Measurements from ENCODE around the gene SND1. TPM values are rescaled to one million over a fixed set of nuclear protein-coding genes. Genes with fewer than 3 reads are reported as not detected.

The SND1 gene
- total RNA-seq, 1 experiment from 2014 or later, result 274 TPM

DNA sequence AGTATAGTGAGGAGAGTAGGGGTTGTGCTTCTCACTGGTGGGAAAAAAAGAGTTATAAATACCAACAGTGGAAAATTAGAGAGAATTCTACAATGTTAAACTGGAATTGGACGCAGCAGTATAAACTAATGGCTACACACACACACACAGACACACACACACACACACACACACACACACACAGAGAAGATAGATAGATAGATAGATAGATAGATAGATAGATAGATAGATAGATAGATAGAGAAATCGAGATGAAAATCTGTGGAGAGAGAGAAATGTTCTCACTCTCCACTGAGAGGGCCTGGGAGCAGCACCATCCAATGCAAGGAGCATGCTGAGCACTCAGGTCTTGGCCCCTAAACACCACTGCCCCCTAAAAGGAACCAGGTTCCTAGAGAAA is 479.1 kb downstream of the SND1 start:
- TF ChIP-seq, protein P1, sequence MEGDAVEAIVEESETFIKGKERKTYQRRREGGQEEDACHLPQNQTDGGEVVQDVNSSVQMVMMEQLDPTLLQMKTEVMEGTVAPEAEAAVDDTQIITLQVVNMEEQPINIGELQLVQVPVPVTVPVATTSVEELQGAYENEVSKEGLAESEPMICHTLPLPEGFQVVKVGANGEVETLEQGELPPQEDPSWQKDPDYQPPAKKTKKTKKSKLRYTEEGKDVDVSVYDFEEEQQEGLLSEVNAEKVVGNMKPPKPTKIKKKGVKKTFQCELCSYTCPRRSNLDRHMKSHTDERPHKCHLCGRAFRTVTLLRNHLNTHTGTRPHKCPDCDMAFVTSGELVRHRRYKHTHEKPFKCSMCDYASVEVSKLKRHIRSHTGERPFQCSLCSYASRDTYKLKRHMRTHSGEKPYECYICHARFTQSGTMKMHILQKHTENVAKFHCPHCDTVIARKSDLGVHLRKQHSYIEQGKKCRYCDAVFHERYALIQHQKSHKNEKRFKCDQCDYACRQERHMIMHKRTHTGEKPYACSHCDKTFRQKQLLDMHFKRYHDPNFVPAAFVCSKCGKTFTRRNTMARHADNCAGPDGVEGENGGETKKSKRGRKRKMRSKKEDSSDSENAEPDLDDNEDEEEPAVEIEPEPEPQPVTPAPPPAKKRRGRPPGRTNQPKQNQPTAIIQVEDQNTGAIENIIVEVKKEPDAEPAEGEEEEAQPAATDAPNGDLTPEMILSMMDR (IDR thresholded peaks at IDR 0.05; ENCODE audit: insufficient read depth in 1 of 2, low read depth in 1 of 2, low read length in 1 of 2, severe bottlenecking in 1 of 2, unreplicated experiment in 1 of 2), result no peak
- no peaks in the 10 kb centered on the region for H3K36me3 ChIP-seq (ENCODE audit: control insufficient read depth, insufficient read depth, low read length)
- POLR2A ChIA-PET, result no interaction called here
- no peaks in the 10 kb centered on the region for H3K4me1 Mint-ChIP-seq (ENCODE audit: low read depth, unreplicated experiment)
- no peaks in the 10 kb centered on the region for H3K9me3 ChIP-seq
- BruUV-seq (replicated peaks), result no TSS peak
- H3K4me3 Mint-ChIP-seq (ENCODE audit: unreplicated experiment), result no peak overlapping the region
- H3K27me3 ChIP-seq (replicated peaks; ENCODE audit: control insufficient read depth, insufficient read depth, low read length), result no peaks in the 10 kb centered on the region; the same call in 1 of the 2 replicates
- intact Hi-C loops (cut with micrococcal nuclease; ENCODE audit: unreplicated experiment), result no loop called here
- no peak overlapping the region for H3K4me3 ChIP-seq (ENCODE audit: low read depth, low read length)
- CTCF ChIA-PET, result no interaction called here
- DNase-seq, result no peak
- no peak overlapping the region for H3K27ac Mint-ChIP-seq (ENCODE audit: unreplicated experiment)
- peaks cover 23% of the 10 kb centered on the region for H3K27me3 Mint-ChIP-seq (ENCODE audit: insufficient read depth, unreplicated experiment)
- no peaks in the 10 kb centered on the region for H3K9me3 Mint-ChIP-seq (ENCODE audit: unreplicated experiment)
- peaks cover 5% of the 10 kb centered on the region for H3K36me3 Mint-ChIP-seq (ENCODE audit: insufficient read depth, unreplicated experiment)
- H3K4me1 ChIP-seq, result peaks cover under 1% of the 10 kb centered on the region; the same call in 1 of the 2 replicates

DNA sequence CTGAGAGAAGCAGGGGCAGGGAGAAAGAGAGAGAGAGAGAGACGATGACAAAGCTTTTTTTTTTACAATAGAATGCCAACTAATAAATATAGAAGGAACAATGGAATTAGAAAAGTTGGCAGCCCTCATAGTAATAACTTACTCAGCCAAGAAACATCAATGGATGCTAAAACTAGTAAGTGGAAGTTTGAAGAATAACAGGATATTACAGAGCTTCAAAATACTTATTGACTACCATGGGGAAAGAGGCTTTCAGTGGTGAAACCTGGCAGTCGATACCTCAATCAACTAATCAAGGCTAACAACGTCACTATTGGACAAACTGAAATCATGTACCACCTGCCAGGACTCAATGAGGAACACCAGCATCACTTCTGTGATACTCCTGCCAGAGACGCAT is 479.7 kb downstream of the SND1 start:
- CTCF ChIA-PET, result no interaction called here
- Histone ChIP-seq H3K4me1 (peaks cover 4% of the 10 kb centered on the region; the same call in 1 of the 2 replicates), H3K9me3 (no peaks in the 10 kb centered on the region), H3K36me3 (ENCODE audit: control insufficient read depth, insufficient read depth, low read length) (no peaks in the 10 kb centered on the region), H3K27me3 (replicated peaks; ENCODE audit: control insufficient read depth, insufficient read depth, low read length) (peaks cover 3% of the 10 kb centered on the region; the same call in 1 of the 2 replicates), H3K4me3 (ENCODE audit: low read depth, low read length) (no peak overlapping the region)
- no TSS peak for BruUV-seq (replicated peaks)
- TF ChIP-seq, protein P1 (IDR thresholded peaks at IDR 0.05; ENCODE audit: insufficient read depth in 1 of 2, low read depth in 1 of 2, low read length in 1 of 2, severe bottlenecking in 1 of 2, unreplicated experiment in 1 of 2), result no peak
- no peaks in the 10 kb centered on the region for H3K9me3 Mint-ChIP-seq (ENCODE audit: unreplicated experiment)
- peaks cover 23% of the 10 kb centered on the region for H3K27me3 Mint-ChIP-seq (ENCODE audit: insufficient read depth, unreplicated experiment)
- no peak overlapping the region for H3K27ac Mint-ChIP-seq (ENCODE audit: unreplicated experiment)
- H3K36me3 Mint-ChIP-seq (ENCODE audit: insufficient read depth, unreplicated experiment), result peaks cover 5% of the 10 kb centered on the region
- POLR2A ChIA-PET, result no interaction called here
- no peak for DNase-seq
- intact Hi-C loops (cut with micrococcal nuclease; ENCODE audit: unreplicated experiment), result no loop called here
- no peaks in the 10 kb centered on the region for H3K4me1 Mint-ChIP-seq (ENCODE audit: low read depth, unreplicated experiment)
- no peak overlapping the region for H3K4me3 Mint-ChIP-seq (ENCODE audit: unreplicated experiment)

DNA sequence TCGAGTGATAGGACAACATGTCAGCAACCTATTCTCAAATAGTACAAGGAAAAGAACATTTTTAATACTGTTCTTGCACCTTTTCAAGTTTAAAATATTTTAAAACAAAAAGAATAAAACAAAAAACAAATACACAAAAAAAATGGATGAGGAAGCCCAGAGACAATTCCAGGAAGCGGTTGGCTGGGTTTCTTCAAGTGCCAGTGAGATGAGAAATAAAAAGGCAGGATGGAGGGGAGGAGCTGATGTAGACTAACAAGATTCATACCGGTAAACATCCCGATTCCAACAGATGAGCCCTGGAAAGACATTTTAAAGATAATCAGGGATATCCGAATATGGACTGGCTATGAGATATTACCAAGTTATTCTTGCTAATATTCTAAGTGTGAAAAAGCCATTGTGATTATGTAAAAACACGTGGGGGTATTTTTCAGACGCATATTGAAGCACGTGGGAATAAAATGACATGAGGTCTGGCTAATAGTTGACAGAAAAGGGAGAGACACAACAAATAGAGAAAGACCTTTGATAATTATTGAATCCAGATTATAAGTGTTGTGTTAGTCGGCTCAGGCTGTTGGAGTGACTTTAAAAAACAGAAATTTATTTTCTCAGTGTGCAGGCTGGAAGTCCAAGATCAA is 480.6 kb downstream of the SND1 start:
- TF ChIP-seq, protein P1 (IDR thresholded peaks at IDR 0.05; ENCODE audit: insufficient read depth in 1 of 2, low read depth in 1 of 2, low read length in 1 of 2, severe bottlenecking in 1 of 2, unreplicated experiment in 1 of 2), result no peak
- BruUV-seq (replicated peaks), result no TSS peak
- H3K27ac Mint-ChIP-seq (ENCODE audit: unreplicated experiment), result no peak overlapping the region
- H3K4me3 Mint-ChIP-seq (ENCODE audit: unreplicated experiment), result no peak overlapping the region
- peaks cover 5% of the 10 kb centered on the region for H3K36me3 Mint-ChIP-seq (ENCODE audit: insufficient read depth, unreplicated experiment)
- H3K4me1 Mint-ChIP-seq (ENCODE audit: low read depth, unreplicated experiment), result peaks cover 2% of the 10 kb centered on the region
- H3K36me3 ChIP-seq (ENCODE audit: control insufficient read depth, insufficient read depth, low read length), result no peaks in the 10 kb centered on the region
- ChIA-PET CTCF (no interaction called here), POLR2A (no interaction called here)
- H3K4me1 ChIP-seq, result peaks cover 6% of the 10 kb centered on the region; the same call in 1 of the 2 replicates
- no peak overlapping the region for H3K4me3 ChIP-seq (ENCODE audit: low read depth, low read length)
- H3K9me3 ChIP-seq, result no peaks in the 10 kb centered on the region
- no peaks in the 10 kb centered on the region for H3K9me3 Mint-ChIP-seq (ENCODE audit: unreplicated experiment)
- H3K27me3 Mint-ChIP-seq (ENCODE audit: insufficient read depth, unreplicated experiment), result peaks cover 23% of the 10 kb centered on the region
- peaks cover 3% of the 10 kb centered on the region; the same call in 1 of the 2 replicates for H3K27me3 ChIP-seq (replicated peaks; ENCODE audit: control insufficient read depth, insufficient read depth, low read length)
- DNase-seq, result no peak
- intact Hi-C loops (cut with micrococcal nuclease; ENCODE audit: unreplicated experiment), result no loop called here
